Measurements from ENCODE around the gene EREG. TPM values are rescaled to one million over a fixed set of nuclear protein-coding genes. Genes with fewer than 3 reads are reported as not detected.

Gene EREG
- polyA plus RNA-seq, 1 experiment = 0.40 TPM

DNA sequence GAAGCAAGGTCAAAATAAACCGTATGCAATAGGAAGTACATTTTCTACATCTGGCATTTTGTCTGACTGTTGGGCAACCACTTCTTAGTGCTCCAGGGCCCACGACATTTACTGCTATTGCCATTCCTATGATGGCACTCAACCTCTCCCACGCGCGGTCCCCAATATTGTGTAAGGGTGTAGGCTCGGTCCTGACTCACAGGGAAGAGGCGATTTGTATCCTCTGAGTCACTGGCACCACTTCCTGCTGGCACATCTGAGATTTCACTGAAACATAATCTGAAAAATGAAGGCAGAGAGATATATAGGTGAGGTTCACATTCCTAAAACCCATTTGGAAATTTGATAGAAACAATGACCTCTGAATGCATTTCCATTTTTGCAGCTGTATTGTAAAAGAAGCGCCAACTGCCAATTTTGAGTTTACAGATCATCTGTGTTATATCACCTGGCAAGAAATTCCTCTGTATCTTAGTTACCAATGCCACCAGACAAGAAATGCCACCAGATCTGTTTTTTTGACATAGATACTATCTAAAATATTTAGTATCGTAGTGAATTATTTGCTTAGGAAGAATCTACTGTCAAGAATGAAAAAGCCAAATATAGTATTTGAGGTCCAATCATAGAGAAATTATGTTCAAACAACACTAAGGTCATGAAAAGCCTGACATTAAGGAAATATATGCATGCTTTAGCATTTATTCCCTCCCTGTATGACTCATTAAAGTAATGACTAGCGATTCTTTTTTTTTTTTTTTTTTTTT is 9.8 kb downstream of the EREG start:
- ChIA-PET CTCF (interaction anchor here (0.8 kb wide), 1 partner anchor 301 kb away, joined by 3 read pairs; no protein-coding TSS in a partner anchor), POLR2A (no interaction called here)
- H3K36me3 ChIP-seq (ENCODE audit: control insufficient read depth, insufficient read depth, low read length) = no peaks in the 10 kb centered on the region
- DNase-seq (ENCODE audit: low read depth) = peak; percentile 62
- TF ChIP-seq, protein P1, sequence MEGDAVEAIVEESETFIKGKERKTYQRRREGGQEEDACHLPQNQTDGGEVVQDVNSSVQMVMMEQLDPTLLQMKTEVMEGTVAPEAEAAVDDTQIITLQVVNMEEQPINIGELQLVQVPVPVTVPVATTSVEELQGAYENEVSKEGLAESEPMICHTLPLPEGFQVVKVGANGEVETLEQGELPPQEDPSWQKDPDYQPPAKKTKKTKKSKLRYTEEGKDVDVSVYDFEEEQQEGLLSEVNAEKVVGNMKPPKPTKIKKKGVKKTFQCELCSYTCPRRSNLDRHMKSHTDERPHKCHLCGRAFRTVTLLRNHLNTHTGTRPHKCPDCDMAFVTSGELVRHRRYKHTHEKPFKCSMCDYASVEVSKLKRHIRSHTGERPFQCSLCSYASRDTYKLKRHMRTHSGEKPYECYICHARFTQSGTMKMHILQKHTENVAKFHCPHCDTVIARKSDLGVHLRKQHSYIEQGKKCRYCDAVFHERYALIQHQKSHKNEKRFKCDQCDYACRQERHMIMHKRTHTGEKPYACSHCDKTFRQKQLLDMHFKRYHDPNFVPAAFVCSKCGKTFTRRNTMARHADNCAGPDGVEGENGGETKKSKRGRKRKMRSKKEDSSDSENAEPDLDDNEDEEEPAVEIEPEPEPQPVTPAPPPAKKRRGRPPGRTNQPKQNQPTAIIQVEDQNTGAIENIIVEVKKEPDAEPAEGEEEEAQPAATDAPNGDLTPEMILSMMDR (IDR thresholded peaks at IDR 0.05; ENCODE audit: insufficient read depth, low read depth, low read length) = no peak
- H3K4me3 ChIP-seq (ENCODE audit: low read depth, low read length) = no peak overlapping the region
- no peaks in the 10 kb centered on the region for H3K27me3 ChIP-seq (ENCODE audit: control insufficient read depth, insufficient read depth, low read length)

DNA sequence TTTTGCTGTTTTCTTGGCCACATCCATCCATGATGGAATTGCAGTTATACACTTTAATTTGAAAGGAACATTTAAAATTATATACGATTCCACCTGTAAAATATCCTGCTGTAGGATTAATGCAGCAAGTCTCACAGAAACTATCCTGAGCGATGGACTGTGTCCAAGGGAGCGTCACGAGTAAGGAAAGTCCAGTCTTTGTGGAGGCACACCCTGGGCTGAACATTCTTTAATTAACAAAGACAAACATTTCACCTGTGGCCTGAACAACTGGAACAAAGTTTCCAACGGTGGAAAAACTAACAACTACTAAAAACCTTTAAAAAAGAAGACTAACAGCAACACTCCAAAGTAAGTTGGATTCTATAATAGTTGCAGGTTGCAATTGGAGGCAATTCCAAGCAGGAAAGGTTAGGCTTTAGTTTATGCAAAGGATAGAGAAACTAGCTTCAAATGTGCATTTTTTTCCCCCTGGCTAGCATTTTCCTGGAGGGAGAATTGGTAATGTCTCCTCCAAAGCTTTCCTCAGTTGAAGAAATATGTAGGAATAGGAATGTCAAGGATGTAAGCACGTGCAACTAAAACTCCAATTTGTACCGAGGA is 11.0 kb downstream of the EREG start:
- H3K36me3 ChIP-seq (ENCODE audit: control insufficient read depth, insufficient read depth, low read length) = no peaks in the 10 kb centered on the region
- ChIA-PET CTCF (interaction anchor here (1.0 to 9.1 kb wide), 9 partner anchors 69 to 307 kb away, joined by 3 to 172 read pairs (median 4); partner anchors contain the start of gene AREG), POLR2A (no interaction called here)
- no peaks in the 10 kb centered on the region for H3K27me3 ChIP-seq (ENCODE audit: control insufficient read depth, insufficient read depth, low read length)
- no peak for DNase-seq (ENCODE audit: low read depth)
- TF ChIP-seq, protein P1 (IDR thresholded peaks at IDR 0.05; ENCODE audit: insufficient read depth, low read depth, low read length) = no peak
- no peak overlapping the region for H3K4me3 ChIP-seq (ENCODE audit: low read depth, low read length)

DNA sequence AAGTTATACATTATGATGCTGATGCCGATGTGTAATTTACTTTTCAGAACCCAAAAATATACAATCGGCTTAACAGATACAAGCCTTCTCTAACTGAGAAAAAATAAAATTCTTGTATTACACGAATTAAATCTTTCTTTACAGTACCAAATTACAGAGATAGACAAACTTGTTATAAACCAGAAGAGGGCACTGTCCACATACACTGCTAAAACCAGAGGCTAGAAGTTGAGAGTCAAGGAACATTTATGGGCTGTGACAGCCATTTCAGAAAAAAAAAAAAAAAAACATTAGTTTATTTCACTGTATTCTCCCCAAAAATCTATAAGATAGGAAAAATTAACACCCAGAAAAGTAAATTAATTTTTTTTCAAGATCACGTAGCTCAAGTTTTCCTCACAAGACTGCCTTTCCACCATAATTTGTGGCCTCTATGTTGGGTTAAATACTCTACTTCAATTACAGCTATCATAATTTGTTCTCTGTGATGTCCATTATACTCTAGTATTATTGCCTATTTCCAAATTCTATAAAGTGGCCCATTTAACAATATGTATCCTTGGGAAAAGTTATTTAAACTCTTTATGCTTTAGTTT is 12.0 kb downstream of the EREG start:
- POLR2A ChIA-PET = no interaction called here
- H3K27me3 ChIP-seq (ENCODE audit: control insufficient read depth, insufficient read depth, low read length) = no peaks in the 10 kb centered on the region
- CTCF ChIA-PET = interaction anchor here (0.7 to 9.1 kb wide), 19 partner anchors 12 to 1209 kb away, joined by 3 to 172 read pairs (median 4); partner anchors contain the start of genes AREG and EREG
- TF ChIP-seq, protein P1 (IDR thresholded peaks at IDR 0.05; ENCODE audit: insufficient read depth, low read depth, low read length) = peak; percentile 60
- no peak for DNase-seq (ENCODE audit: low read depth)
- H3K36me3 ChIP-seq (ENCODE audit: control insufficient read depth, insufficient read depth, low read length) = no peaks in the 10 kb centered on the region
- no peak overlapping the region for H3K4me3 ChIP-seq (ENCODE audit: low read depth, low read length)

DNA sequence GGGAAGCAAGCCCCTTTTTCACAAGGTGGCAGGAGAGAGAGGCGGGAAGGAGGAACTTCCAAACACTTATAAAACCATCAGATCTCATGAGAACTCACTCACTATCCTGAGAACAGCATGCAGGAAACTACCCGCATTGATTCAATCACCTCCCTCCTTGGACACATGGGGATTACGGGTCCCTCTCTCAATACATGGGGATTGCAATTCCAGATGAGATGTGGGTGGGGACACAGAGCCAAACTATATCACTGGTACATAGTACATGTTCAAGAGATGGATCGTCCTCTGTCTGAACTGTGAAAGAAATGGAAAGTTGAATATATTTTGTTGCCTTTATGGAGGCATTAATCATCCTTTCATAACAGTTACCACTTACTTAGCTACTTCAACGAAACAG is 12.8 kb downstream of the EREG start:
- ChIA-PET POLR2A (interaction anchor here (0.6 kb wide), 1 partner anchor 8 kb away, joined by 4 read pairs; no protein-coding TSS in a partner anchor), CTCF (interaction anchor here (0.7 to 9.1 kb wide), 16 partner anchors 13 to 1209 kb away, joined by 3 to 172 read pairs (median 4); partner anchors contain the start of genes AREG and EREG)
- H3K4me3 ChIP-seq (ENCODE audit: low read depth, low read length) = no peak overlapping the region
- H3K36me3 ChIP-seq (ENCODE audit: control insufficient read depth, insufficient read depth, low read length) = no peaks in the 10 kb centered on the region
- no peaks in the 10 kb centered on the region for H3K27me3 ChIP-seq (ENCODE audit: control insufficient read depth, insufficient read depth, low read length)
- TF ChIP-seq, protein P1 (IDR thresholded peaks at IDR 0.05; ENCODE audit: insufficient read depth, low read depth, low read length) = no peak
- DNase-seq (ENCODE audit: low read depth) = no peak

DNA sequence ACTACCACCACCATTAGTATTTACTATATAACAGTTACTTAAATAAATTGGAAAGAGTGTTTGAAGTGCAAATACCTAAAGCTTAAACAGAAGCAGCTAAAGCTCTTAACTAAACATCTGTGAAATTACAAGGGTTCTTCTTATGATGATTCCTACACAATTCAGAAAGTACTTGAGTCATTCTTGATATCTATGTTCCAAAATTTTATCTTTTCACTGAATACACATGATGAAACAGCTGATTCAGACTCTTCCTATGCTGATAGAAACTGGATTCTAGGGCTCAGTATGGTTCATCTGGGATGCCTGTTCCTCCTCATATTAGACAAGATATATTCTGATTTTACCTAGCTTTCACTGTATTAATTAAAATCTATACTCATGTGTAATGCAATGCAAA is 13.6 kb downstream of the EREG start:
- Histone ChIP-seq H3K36me3 (ENCODE audit: control insufficient read depth, insufficient read depth, low read length) (no peaks in the 10 kb centered on the region), H3K4me3 (ENCODE audit: low read depth, low read length) (no peak overlapping the region), H3K27me3 (ENCODE audit: control insufficient read depth, insufficient read depth, low read length) (no peaks in the 10 kb centered on the region)
- ChIA-PET CTCF (interaction anchor here (0.7 to 9.1 kb wide), 9 partner anchors 14 to 294 kb away, joined by 3 to 172 read pairs (median 5); partner anchors contain the start of genes AREG and EREG), POLR2A (interaction anchor here (0.6 kb wide), 1 partner anchor 9 kb away, joined by 4 read pairs; no protein-coding TSS in a partner anchor)
- DNase-seq (ENCODE audit: low read depth) = no peak
- TF ChIP-seq, protein P1 (IDR thresholded peaks at IDR 0.05; ENCODE audit: insufficient read depth, low read depth, low read length) = no peak
